ENCODE results near the gene TRPV6.
A peak's percentile ranks its signal among the peaks of the same experiment; 100 is the strongest.

TRPV6 gene

GRCh38 chr7:142867097-142867378 is 18.5 kb downstream of the TRPV6 start:
- DNase-seq = no peak

GRCh38 chr7:142866361-142867096 is 19.0 kb downstream of the TRPV6 start:
- DNase-seq = peak; percentile 46 to 50

- DNase-seq = no peak
Observed at GRCh38 chr7:142865766-142866165, 19.8 kb downstream of the TRPV6 start.

- DNase-seq = no peak
Observed at GRCh38 chr7:142864980-142865747, 20.4 kb downstream of the TRPV6 start.

- DNase-seq = no peak
Observed at GRCh38 chr7:142863891-142864685, 21.5 kb downstream of the TRPV6 start.

GRCh38 chr7:142862786-142863400 is 22.7 kb downstream of the TRPV6 start:
- no peak for DNase-seq

- DNase-seq = no peak
Observed at GRCh38 chr7:142862351-142862750, 23.2 kb downstream of the TRPV6 start.

GRCh38 chr7:142860968-142861367 is 24.6 kb downstream of the TRPV6 start:
- no peak for DNase-seq

GRCh38 chr7:142859829-142860228 is 25.7 kb downstream of the TRPV6 start:
- no peak for DNase-seq

- no peak for DNase-seq
Observed at GRCh38 chr7:142859411-142859810, 26.1 kb downstream of the TRPV6 start.

GRCh38 chr7:142857625-142858024 is 27.9 kb downstream of the TRPV6 start:
- DNase-seq = no peak

- no peak for DNase-seq
Observed at GRCh38 chr7:142856565-142857245, 28.8 kb downstream of the TRPV6 start.

GRCh38 chr7:142855756-142856564 is 29.6 kb downstream of the TRPV6 start:
- DNase-seq = no peak

GRCh38 chr7:142855114-142855743 is 30.3 kb downstream of the TRPV6 start:
- no peak for DNase-seq

- DNase-seq = peak; percentile 51 to 67
Observed at GRCh38 chr7:142854372-142855113, 31.0 kb downstream of the TRPV6 start, which contains the start of gene EPHB6. TSS of gene EPHB6 (plus strand) at chr7:142855076. CDS start at chr7:142863228, 8,152 bp downstream.

GRCh38 chr7:142853739-142854371 is 31.7 kb downstream of the TRPV6 start:
- peak; percentile 63 to 70 for DNase-seq

- DNase-seq = no peak
Observed at GRCh38 chr7:142851919-142852318, 33.6 kb downstream of the TRPV6 start.

GRCh38 chr7:142851269-142851668 is 34.3 kb downstream of the TRPV6 start:
- DNase-seq = no peak

GRCh38 chr7:142847353-142847752 is 38.2 kb downstream of the TRPV6 start:
- DNase-seq = no peak

- no peak for DNase-seq
Observed at GRCh38 chr7:142842251-142842766, 43.2 kb downstream of the TRPV6 start.

Data from NCI-H1930 (cell line).